Nephron progenitor cell (in vitro differentiated cells): Measurements from ENCODE around the gene PLA2G4A.
A peak's percentile ranks its signal among the peaks of the same experiment; 100 is the strongest.

Source experiments
- DNase-seq: peaks from one replicate; pipeline ENCODE4 v3.0.0; 2021
- H3K27ac Mint-ChIP-seq: 2 replicates; pipeline ENCODE4 v1.8.0; 2021; ENCODE audit warnings: mild to moderate bottlenecking, moderate library complexity, mixed read lengths
- H3K27me3 Mint-ChIP-seq: 2 replicates; pipeline ENCODE4 v1.8.0; 2021; ENCODE audit warnings: mild to moderate bottlenecking, low read depth, mixed read lengths; ENCODE audit not compliant: poor library complexity
- H3K36me3 Mint-ChIP-seq: 2 replicates; pipeline ENCODE4 v1.8.0; 2021; ENCODE audit warnings: low read depth, mixed read lengths
- H3K4me1 Mint-ChIP-seq: 2 replicates; pipeline ENCODE4 v1.8.0; 2021; ENCODE audit warnings: mixed read lengths
- H3K4me3 Mint-ChIP-seq: 2 replicates; pipeline ENCODE4 v1.8.0; 2021; ENCODE audit warnings: mild to moderate bottlenecking, moderate library complexity, mixed read lengths
- H3K9me3 Mint-ChIP-seq: 2 replicates; pipeline ENCODE4 v1.8.0; 2021; ENCODE audit warnings: mild to moderate bottlenecking, moderate library complexity, mixed read lengths
- CTCF ChIP-seq: fragments of 200-600 bp; sonication (generic); IDR thresholded peaks from 2 replicates; pipeline ENCODE4 v1.5.0; 2021; ENCODE audit warnings: antibody characterized with exemption

Gene PLA2G4A

GRCh38 chr1:186869526-186870228 is 40.9 kb downstream of the PLA2G4A start:
- H3K27ac Mint-ChIP-seq: no peak overlapping the region
- no peaks in the 10 kb centered on the region for H3K36me3 Mint-ChIP-seq
- DNase-seq: no peak
- H3K27me3 Mint-ChIP-seq: no peaks in the 10 kb centered on the region
- H3K4me3 Mint-ChIP-seq: no peak overlapping the region
- no peak for TF ChIP-seq CTCF
- peaks cover 5% of the 10 kb centered on the region for H3K4me1 Mint-ChIP-seq
- no peaks in the 10 kb centered on the region for H3K9me3 Mint-ChIP-seq

GRCh38 chr1:186871784-186872183 is 43.0 kb downstream of the PLA2G4A start:
- Mint-ChIP-seq H3K4me1 (peaks cover 5% of the 10 kb centered on the region), H3K27ac (peak overlapping the region; percentile 7), H3K27me3 (no peaks in the 10 kb centered on the region), H3K9me3 (no peaks in the 10 kb centered on the region), H3K36me3 (no peaks in the 10 kb centered on the region), H3K4me3 (no peak overlapping the region)
- no peak for TF ChIP-seq CTCF
- DNase-seq: no peak

GRCh38 chr1:186872291-186872690 is 43.5 kb downstream of the PLA2G4A start:
- H3K36me3 Mint-ChIP-seq: no peaks in the 10 kb centered on the region
- no peak for DNase-seq

GRCh38 chr1:186873687-186874086 is 44.9 kb downstream of the PLA2G4A start:
- Mint-ChIP-seq H3K27ac (no peak overlapping the region), H3K36me3 (no peaks in the 10 kb centered on the region), H3K4me3 (no peak overlapping the region), H3K27me3 (no peaks in the 10 kb centered on the region), H3K9me3 (no peaks in the 10 kb centered on the region), H3K4me1 (peaks cover 5% of the 10 kb centered on the region)
- TF ChIP-seq CTCF: no peak
- no peak for DNase-seq

More at GRCh38 chr1:186872291-186872690, 43.5 kb downstream of the PLA2G4A start:
- Mint-ChIP-seq H3K27me3 (no peaks in the 10 kb centered on the region), H3K9me3 (no peaks in the 10 kb centered on the region), H3K27ac (no peak overlapping the region), H3K4me1 (peaks cover 5% of the 10 kb centered on the region), H3K4me3 (no peak overlapping the region)
- TF ChIP-seq CTCF: no peak

- DNase-seq: no peak
- H3K9me3 Mint-ChIP-seq: no peaks in the 10 kb centered on the region
- H3K4me3 Mint-ChIP-seq: no peak overlapping the region
- H3K27ac Mint-ChIP-seq: no peak overlapping the region
- no peaks in the 10 kb centered on the region for H3K36me3 Mint-ChIP-seq
- TF ChIP-seq CTCF: no peak
- H3K27me3 Mint-ChIP-seq: no peaks in the 10 kb centered on the region
- H3K4me1 Mint-ChIP-seq: peaks cover 5% of the 10 kb centered on the region
Observed at GRCh38 chr1:186875896-186876835, 47.4 kb downstream of the PLA2G4A start.
